ENCODE results near the gene DET1.
"Not testable (repeated sequence)": the region's sequence is repeated elsewhere in the genome, so short reads cannot be mapped to it uniquely, and the experiment has no call there.

DET1 gene

DNA sequence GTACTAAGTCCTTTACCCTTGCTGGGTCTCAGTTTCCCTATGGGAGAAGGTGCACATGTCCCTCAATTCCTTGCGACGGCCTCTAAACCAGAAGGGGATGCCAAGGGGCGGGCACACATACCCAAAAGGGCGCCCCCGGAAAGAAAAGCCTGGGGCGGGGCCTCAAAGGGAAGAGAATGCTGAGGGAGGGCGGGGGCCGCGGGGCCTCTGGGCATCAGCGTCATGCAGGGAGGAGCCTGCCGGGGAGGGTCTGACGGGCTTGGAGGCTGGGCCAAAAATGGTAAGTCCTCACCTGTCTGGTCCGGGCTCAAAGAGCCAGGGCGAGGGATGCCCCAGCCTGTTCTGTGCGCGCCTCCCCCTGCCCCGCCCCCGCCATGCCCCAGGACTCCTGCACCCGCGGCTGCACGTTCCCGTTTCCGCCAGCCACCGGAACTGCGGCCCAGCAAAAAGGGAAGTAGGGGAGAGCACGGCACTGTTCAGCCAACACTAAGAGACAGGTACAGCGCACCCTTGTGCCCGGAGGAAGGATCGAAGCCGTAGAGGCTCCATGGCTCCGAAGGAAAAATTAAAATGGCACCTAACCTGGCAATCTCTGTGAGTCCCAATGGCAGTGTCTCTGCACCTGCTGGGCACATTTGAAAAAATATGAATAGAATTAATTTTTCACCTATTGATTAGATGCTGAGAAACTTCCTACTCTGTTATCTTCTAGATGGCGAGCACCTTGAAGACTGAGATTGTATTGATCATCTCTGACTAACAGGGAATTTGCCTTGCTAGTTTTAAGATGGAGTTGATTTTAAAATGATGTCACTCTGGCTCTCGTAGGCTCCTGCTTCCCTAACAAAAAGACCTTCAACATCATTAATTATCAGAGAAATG is at the start of gene DET1:
Gene DET1 (minus strand): TSS at position 434 of the 882 bp plus-strand sequence. CDS start 14,976 bp downstream, outside the sequence.
- H3K9me3 Mint-ChIP-seq: peaks cover 8% of the 10 kb centered on the region
- H3K4me1 Mint-ChIP-seq (ENCODE audit: low read depth): peaks cover 12% of the 10 kb centered on the region

DNA sequence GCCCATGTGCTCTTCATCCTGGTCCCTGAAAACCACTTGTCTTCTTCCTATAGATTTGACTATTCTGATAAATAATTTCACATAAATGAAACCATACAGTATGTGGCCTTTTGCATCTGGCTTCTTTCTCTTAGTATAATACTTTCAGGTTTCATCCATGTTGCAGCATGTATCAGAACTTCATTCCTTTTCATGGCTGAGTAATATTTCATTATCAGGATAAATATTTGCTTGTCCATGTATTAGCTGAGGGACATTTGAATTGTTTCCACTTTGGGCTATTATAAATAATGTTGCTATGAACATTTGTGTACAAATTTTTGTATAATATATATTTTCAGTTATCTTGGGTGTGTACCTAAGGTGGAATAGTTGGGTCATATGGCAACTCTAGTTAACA is 44.9 kb upstream of the DET1 start:
- no peak for DNase-seq (ENCODE audit: low spot score)
- no peaks in the 10 kb centered on the region for H3K4me1 Mint-ChIP-seq (ENCODE audit: low read depth)
- H3K36me3 Mint-ChIP-seq (ENCODE audit: low read depth): no peaks in the 10 kb centered on the region
- no peak overlapping the region for H3K27ac Mint-ChIP-seq
- no peaks in the 10 kb centered on the region for H3K9me3 Mint-ChIP-seq
- H3K4me3 Mint-ChIP-seq: no peak overlapping the region
- peaks cover 6% of the 10 kb centered on the region for H3K27me3 Mint-ChIP-seq (ENCODE audit: low read depth)

More for the DNA sequence above, at the start of gene DET1:
- no peaks in the 10 kb centered on the region for H3K36me3 Mint-ChIP-seq (ENCODE audit: low read depth)
- peak within 1 kb of the TSS; percentile 93 for H3K4me3 Mint-ChIP-seq
- H3K27me3 Mint-ChIP-seq (ENCODE audit: low read depth): no peaks in the 10 kb centered on the region
- DNase-seq (ENCODE audit: low spot score): peak; percentile 92
- peak within 1 kb of the TSS; percentile 91 for H3K27ac Mint-ChIP-seq

DNA sequence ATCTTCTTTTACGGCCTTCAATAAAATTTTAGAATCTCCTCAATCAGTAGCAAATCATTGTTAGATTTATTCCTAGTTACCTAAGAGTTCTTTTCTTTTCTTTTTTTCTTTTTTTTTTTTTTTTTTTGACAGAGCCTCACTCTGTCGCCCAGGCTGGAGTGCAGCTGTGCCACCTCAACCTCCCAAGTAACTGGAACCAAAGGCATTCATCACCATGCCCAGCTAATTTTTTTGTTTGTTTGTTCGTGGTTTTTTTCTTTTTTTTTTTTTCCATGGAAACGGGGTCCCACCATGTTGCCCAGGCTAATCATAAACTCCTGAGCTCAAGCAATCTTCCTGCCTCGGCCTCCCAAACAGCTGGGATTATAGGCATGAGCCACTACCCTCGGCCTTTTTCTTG is 44.3 kb upstream of the DET1 start:
- H3K4me3 Mint-ChIP-seq: no peak overlapping the region
- DNase-seq (ENCODE audit: low spot score): no peak
- H3K4me1 Mint-ChIP-seq (ENCODE audit: low read depth): no peaks in the 10 kb centered on the region
- H3K9me3 Mint-ChIP-seq: no peaks in the 10 kb centered on the region
- H3K27ac Mint-ChIP-seq: no peak overlapping the region
- H3K36me3 Mint-ChIP-seq (ENCODE audit: low read depth): no peaks in the 10 kb centered on the region
- H3K27me3 Mint-ChIP-seq (ENCODE audit: low read depth): peaks cover 6% of the 10 kb centered on the region

GRCh38 chr15:88586401-88587162 is 40.1 kb upstream of the DET1 start:
- no peak for DNase-seq (ENCODE audit: low spot score)
- Mint-ChIP-seq H3K27me3 (ENCODE audit: low read depth) (peaks cover 9% of the 10 kb centered on the region), H3K4me3 (no peak overlapping the region), H3K36me3 (ENCODE audit: low read depth) (no peaks in the 10 kb centered on the region), H3K27ac (no peak overlapping the region), H3K4me1 (ENCODE audit: low read depth) (no peaks in the 10 kb centered on the region), H3K9me3 (no peaks in the 10 kb centered on the region)

DNA sequence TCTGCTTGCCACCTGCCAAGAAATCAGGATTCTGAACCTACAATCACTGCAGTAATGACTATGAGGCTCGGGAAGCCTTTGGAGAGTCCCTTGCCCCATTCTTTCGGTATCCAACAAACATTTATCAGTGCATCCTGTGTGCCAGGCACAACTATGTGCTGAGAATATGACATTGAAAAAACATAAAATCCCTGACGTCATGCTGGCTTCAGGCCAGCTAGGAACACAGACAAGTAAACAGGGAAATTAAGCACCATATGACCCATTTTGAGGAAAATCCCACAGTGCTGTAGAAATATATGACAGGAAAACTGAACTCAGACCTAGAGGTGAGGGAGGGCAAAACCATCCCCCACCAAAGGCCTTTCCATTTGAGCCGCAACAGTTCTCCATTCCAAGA is 34.1 kb upstream of the DET1 start:
- Mint-ChIP-seq H3K27ac (no peak overlapping the region), H3K9me3 (no peaks in the 10 kb centered on the region), H3K36me3 (ENCODE audit: low read depth) (no peaks in the 10 kb centered on the region), H3K27me3 (ENCODE audit: low read depth) (peaks cover 7% of the 10 kb centered on the region), H3K4me1 (ENCODE audit: low read depth) (no peaks in the 10 kb centered on the region), H3K4me3 (no peak overlapping the region)
- DNase-seq (ENCODE audit: low spot score): no peak

DNA sequence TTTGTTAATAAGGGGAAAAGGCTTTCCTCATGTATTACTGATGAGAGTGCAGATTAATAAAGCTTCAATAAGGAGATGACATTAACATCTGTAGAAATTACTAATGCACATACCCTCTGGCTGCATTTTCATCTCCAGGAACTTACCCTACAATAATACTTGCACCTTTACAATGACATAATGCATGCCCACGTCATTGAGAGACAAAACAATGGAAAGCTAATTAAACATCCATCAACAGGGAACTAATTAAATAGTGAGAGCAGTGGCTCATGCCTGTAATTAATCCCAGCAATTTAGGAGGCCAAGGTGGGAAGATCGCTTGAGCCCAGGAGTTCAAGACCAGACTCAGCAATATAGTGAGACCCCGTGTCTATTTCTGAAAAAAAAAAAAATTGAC is 32.8 kb upstream of the DET1 start:
- Mint-ChIP-seq H3K4me3 (no peak overlapping the region), H3K27me3 (ENCODE audit: low read depth) (peaks cover 6% of the 10 kb centered on the region), H3K36me3 (ENCODE audit: low read depth) (no peaks in the 10 kb centered on the region), H3K27ac (no peak overlapping the region), H3K9me3 (no peaks in the 10 kb centered on the region), H3K4me1 (ENCODE audit: low read depth) (no peaks in the 10 kb centered on the region)
- DNase-seq (ENCODE audit: low spot score): no peak

DNA sequence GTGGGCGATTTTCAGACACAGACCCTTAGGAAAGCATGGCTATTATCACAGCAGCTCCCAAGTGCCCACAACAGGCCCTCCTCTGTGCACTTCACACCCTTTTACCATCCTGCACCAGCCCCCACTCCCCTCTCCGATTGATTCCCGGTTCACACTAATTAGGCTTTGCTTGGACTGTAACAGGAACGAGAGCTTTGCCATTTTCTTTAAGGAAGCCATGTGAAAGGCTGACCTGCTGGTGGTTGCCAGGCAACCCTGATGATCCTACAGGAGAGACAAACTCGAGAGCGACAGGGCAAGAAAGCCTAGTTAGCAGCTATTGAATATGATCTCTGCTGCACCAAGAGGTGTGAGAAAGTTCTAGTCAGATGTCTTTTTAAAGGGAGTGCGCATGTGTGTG is 28.2 kb upstream of the DET1 start:
- DNase-seq (ENCODE audit: low spot score): no peak
- Mint-ChIP-seq H3K36me3 (ENCODE audit: low read depth) (no peaks in the 10 kb centered on the region), H3K27ac (no peak overlapping the region), H3K4me1 (ENCODE audit: low read depth) (no peaks in the 10 kb centered on the region), H3K27me3 (ENCODE audit: low read depth) (peaks cover 2% of the 10 kb centered on the region), H3K9me3 (no peaks in the 10 kb centered on the region), H3K4me3 (no peak overlapping the region)

DNA sequence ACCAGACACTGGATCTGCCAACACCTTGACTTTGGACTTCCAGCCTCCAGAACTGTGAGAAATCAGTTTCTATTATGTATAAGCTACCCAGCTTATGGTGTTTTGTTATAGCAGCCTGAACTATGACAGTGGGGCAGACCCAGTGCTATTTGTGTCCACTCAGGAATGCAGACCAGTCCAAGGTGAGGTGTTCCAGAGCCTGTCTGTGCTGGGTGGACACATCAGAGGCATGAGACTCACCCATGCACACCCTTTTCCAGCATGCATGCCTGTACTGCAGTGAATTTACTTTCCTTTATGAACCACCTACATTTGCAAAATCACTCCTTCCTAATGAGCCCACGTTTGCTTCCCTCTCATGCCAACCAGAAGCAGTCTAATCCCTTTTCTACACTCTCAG is 27.6 kb upstream of the DET1 start:
- H3K4me3 Mint-ChIP-seq: no peak overlapping the region
- H3K4me1 Mint-ChIP-seq (ENCODE audit: low read depth): no peaks in the 10 kb centered on the region
- H3K9me3 Mint-ChIP-seq: no peaks in the 10 kb centered on the region
- H3K27me3 Mint-ChIP-seq (ENCODE audit: low read depth): peaks cover 2% of the 10 kb centered on the region
- no peak for DNase-seq (ENCODE audit: low spot score)
- no peaks in the 10 kb centered on the region for H3K36me3 Mint-ChIP-seq (ENCODE audit: low read depth)
- H3K27ac Mint-ChIP-seq: no peak overlapping the region

DNA sequence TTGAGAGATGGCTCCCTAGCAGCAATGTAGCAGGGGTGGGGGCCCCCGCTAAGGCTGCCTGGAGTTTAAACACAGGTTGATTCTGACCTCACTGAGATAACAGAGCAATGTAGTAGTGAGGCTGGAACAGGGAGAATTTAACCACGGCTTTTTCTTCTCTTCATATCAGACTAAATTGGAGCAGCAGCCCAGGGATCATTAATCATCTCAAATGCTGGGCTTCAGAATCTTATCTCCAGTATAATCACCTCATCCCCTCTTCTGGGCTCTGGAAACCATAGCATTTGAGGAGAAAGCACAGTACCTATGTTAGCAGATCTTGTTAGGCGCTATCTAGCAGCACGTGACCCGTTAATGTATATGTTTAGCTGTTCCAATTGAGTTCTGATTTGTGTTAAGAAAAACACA is 25.4 kb upstream of the DET1 start:
- no peak overlapping the region for H3K27ac Mint-ChIP-seq

GRCh38 chr15:88571153-88571851 is 24.8 kb upstream of the DET1 start:
- H3K27ac Mint-ChIP-seq: no peak overlapping the region

More for the DNA sequence above, 25.4 kb upstream of the DET1 start:
- Mint-ChIP-seq H3K9me3 (no peaks in the 10 kb centered on the region), H3K36me3 (ENCODE audit: low read depth) (no peaks in the 10 kb centered on the region), H3K4me3 (no peak overlapping the region), H3K27me3 (ENCODE audit: low read depth) (peaks cover 2% of the 10 kb centered on the region), H3K4me1 (ENCODE audit: low read depth) (no peaks in the 10 kb centered on the region)
- no peak for DNase-seq (ENCODE audit: low spot score)

DNA sequence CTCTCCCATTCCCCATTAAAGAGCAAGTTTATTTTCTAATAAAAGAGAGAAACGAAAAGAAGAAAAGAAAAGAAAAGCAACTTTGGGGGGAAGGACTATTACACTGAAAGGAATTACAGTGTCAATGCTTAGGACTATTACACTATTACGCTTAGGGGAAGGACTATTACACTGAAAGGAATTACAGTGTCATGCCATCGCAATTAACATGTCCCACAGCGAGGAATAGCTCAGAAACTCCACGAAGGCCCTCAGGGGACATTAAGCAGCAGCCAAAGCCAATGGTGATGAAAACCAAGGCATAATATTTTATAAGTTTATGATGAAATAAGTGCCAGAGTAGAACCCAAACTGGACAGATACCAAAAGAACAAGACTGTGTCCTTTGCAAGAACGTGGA is 22.1 kb upstream of the DET1 start:
- Mint-ChIP-seq H3K27ac (no peak overlapping the region), H3K9me3 (no peaks in the 10 kb centered on the region), H3K4me3 (no peak overlapping the region), H3K27me3 (ENCODE audit: low read depth) (peaks cover 2% of the 10 kb centered on the region), H3K36me3 (ENCODE audit: low read depth) (no peaks in the 10 kb centered on the region), H3K4me1 (ENCODE audit: low read depth) (no peaks in the 10 kb centered on the region)
- no peak for DNase-seq (ENCODE audit: low spot score)

More at GRCh38 chr15:88571153-88571851, 24.8 kb upstream of the DET1 start:
- no peak for DNase-seq (ENCODE audit: low spot score)
- Mint-ChIP-seq H3K27me3 (ENCODE audit: low read depth) (peaks cover 2% of the 10 kb centered on the region), H3K9me3 (no peaks in the 10 kb centered on the region), H3K4me3 (no peak overlapping the region), H3K4me1 (ENCODE audit: low read depth) (no peaks in the 10 kb centered on the region), H3K36me3 (ENCODE audit: low read depth) (no peaks in the 10 kb centered on the region)

GRCh38 chr15:88564741-88565140 is 18.3 kb upstream of the DET1 start:
- Mint-ChIP-seq H3K9me3 (no peaks in the 10 kb centered on the region), H3K27me3 (ENCODE audit: low read depth) (no peaks in the 10 kb centered on the region), H3K27ac (no peak overlapping the region), H3K4me1 (ENCODE audit: low read depth) (no peaks in the 10 kb centered on the region), H3K4me3 (no peak overlapping the region), H3K36me3 (ENCODE audit: low read depth) (no peaks in the 10 kb centered on the region)
- DNase-seq (ENCODE audit: low spot score): no peak

DNA sequence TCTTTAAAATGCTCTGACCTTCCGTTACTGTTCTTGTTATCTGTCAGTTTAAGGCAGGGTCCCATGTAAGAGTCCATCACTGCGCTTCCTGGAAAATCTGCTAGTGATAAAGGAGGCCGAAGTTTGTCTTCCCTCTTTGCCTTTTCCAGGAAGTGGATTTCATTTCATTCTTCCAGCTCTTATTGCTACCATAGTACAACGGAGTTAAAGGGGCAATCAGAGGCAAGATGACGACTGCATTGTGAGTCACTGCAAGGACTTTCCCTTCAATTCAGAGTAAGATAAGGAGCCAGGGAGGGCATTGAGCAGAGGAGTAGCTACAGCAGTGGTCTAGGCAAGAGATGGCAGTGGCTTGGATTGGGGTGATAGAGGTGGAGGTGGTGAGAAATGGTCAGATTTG is 17.2 kb upstream of the DET1 start:
- Mint-ChIP-seq H3K27ac (no peak overlapping the region), H3K4me1 (ENCODE audit: low read depth) (no peaks in the 10 kb centered on the region), H3K36me3 (ENCODE audit: low read depth) (no peaks in the 10 kb centered on the region), H3K4me3 (no peak overlapping the region), H3K27me3 (ENCODE audit: low read depth) (no peaks in the 10 kb centered on the region), H3K9me3 (no peaks in the 10 kb centered on the region)
- no peak for DNase-seq (ENCODE audit: low spot score)

DNA sequence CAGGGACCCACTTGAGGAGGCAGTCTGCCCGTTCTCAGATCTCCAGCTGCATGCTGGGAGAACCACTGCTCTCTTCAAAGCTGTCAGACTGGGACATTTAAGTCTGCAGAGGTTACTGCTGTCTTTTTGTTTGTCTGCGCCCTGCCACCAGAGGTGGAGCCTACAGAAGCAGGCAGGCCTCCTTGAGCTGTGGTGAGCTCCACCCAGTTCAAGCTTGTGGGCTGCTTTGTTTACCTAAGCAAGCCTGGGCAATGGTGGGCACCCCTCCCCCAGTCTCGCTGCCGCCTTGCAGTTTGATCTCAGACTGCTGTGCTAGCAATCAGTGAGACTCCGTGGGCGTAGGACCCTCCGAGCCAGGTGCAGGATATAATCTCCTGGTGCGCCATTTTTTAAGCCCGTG is 13.1 kb upstream of the DET1 start:
- not testable (repeated sequence) for H3K4me3 Mint-ChIP-seq; H3K4me1 Mint-ChIP-seq (ENCODE audit: low read depth); H3K9me3 Mint-ChIP-seq; H3K27me3 Mint-ChIP-seq (ENCODE audit: low read depth); DNase-seq (ENCODE audit: low spot score); H3K36me3 Mint-ChIP-seq (ENCODE audit: low read depth); H3K27ac Mint-ChIP-seq
